Thoracic aorta (tissue), 2 donors: ENCODE results near the gene SRGAP1. TPM values are rescaled to one million over a fixed set of nuclear protein-coding genes. Genes with fewer than 3 reads are reported as not detected.
A peak's percentile ranks its signal among the peaks of the same experiment; 100 is the strongest.

ENCODE experiments used
- ATAC-seq: fragments of 150-250 bp; one replicate; pipeline ENCODE4 v1.8.0; 2017; ENCODE audit warnings: low read depth; ENCODE audit not compliant: insufficient number of reproducible peaks, low FRiP score
- DNase-seq: peaks from one replicate; pipeline ENCODE4 v3.0.0-alpha.2; 2020; ENCODE audit warnings: low spot score
- H3K27ac ChIP-seq, 2 donors: fragments of 200-600 bp; sonication (generic); 1 replicate in 1 of 2; 2 replicates in 1 of 2; pipeline ENCODE4 v1.5.1; 2016; ENCODE audit warnings: mild to moderate bottlenecking in 2 of 2, moderate library complexity in 2 of 2
- H3K27me3 ChIP-seq: fragments of 200-600 bp; sonication (generic); replicated peaks from 2 replicates; pipeline ENCODE4 v1.6.0; 2016; ENCODE audit warnings: mild to moderate bottlenecking; ENCODE audit not compliant: insufficient read depth
- H3K36me3 ChIP-seq: fragments of 200-600 bp; sonication (generic); one replicate; pipeline ENCODE4 v1.5.1; 2016
- H3K4me1 ChIP-seq, 2 donors: fragments of 200-600 bp; sonication (generic); 1 replicate in 1 of 2; 2 replicates in 1 of 2; pipeline versions ENCODE4 v1.5.1 to v1.6.0; 2016; ENCODE audit warnings: low read depth in 2 of 2, mild to moderate bottlenecking in 1 of 2; ENCODE audit not compliant: control insufficient read depth in 1 of 2
- H3K4me3 ChIP-seq: fragments of 200-600 bp; sonication (generic); 2 replicates; pipeline ENCODE4 v1.5.1; 2016; ENCODE audit warnings: mild to moderate bottlenecking
- H3K9me3 ChIP-seq: fragments of 200-600 bp; sonication (generic); 2 replicates; pipeline ENCODE4 v1.5.1; 2016
- total RNA-seq, 2 donors: library from RNA; depleted of rRNA; stranded (reverse); fragments of >200 nt; gene quantifications; one replicate each; pipeline versions ENCODE4 v1.1.0 to v1.2.3, GENCODE V29; 2016
- TF ChIP-seq, protein P1 (sequence below): fragments of 200-600 bp; sonication (generic); IDR thresholded peaks from one replicate; pipeline ENCODE4 v1.5.1; 2019; ENCODE audit warnings: antibody characterized with exemption

The SRGAP1 gene
- total RNA-seq, 2 donors from 2014 or later: 7.9 to 24.1 TPM

DNA sequence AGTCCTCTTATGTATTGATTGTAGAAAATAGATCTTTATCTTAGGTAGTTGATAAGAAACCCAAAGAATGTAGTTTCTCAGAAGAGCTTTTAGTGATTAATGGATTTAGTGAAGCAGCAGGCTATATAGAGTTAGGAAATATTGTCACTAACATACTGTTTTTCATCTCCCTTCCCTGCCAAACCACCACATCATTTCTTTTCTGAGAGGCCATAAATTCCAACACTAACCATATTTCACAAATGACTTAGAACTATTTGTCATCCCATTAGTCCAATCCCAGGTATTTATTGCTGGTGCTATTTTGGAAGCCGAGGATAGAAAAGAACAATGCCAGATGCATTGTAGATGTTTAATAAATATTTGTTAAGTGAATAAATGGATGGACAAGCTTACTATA is 191.9 kb downstream of the SRGAP1 start:
- Histone ChIP-seq H3K9me3 (no peaks in the 10 kb centered on the region), H3K36me3 (no peaks in the 10 kb centered on the region), H3K4me1 (peaks cover 3 to 15% of the 10 kb centered on the region in 2 donors), H3K4me3 (no peak overlapping the region), H3K27ac (no peak overlapping the region), H3K27me3 (no peaks in the 10 kb centered on the region)
- TF ChIP-seq, protein P1, sequence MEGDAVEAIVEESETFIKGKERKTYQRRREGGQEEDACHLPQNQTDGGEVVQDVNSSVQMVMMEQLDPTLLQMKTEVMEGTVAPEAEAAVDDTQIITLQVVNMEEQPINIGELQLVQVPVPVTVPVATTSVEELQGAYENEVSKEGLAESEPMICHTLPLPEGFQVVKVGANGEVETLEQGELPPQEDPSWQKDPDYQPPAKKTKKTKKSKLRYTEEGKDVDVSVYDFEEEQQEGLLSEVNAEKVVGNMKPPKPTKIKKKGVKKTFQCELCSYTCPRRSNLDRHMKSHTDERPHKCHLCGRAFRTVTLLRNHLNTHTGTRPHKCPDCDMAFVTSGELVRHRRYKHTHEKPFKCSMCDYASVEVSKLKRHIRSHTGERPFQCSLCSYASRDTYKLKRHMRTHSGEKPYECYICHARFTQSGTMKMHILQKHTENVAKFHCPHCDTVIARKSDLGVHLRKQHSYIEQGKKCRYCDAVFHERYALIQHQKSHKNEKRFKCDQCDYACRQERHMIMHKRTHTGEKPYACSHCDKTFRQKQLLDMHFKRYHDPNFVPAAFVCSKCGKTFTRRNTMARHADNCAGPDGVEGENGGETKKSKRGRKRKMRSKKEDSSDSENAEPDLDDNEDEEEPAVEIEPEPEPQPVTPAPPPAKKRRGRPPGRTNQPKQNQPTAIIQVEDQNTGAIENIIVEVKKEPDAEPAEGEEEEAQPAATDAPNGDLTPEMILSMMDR: no peak
- DNase-seq (no peak), ATAC-seq (no peak)

DNA sequence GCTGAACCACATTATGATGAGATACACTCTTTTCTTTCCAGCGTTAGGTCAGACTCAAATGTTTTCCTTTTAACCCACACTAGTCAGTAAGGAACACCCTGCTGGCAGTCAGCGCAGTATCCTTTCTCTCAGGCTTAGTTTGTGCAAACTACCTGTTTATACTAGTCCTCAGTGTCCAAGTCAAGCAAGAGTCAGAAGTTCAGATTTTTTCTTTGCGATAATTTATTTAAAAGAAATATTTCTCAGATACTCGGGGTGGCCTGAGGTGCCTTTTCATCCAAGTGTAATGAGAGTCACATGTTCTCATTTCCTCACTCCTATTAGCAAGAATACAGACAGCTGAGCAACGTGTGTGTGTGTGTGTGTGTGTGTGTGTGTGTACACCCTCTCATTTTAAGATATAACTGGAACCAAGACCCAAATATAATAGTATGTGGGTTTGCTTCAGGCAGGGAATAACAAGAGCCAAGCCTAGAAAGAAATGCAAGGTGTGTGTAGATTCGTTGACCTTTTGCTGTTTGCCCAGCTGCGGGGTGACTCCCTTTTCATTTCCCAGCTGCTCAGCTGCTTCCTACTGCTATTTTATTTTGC is 194.9 kb downstream of the SRGAP1 start:
- TF ChIP-seq, protein P1: no peak
- H3K4me3 ChIP-seq: peak overlapping the region; percentile 36
- ATAC-seq (no peak), DNase-seq (no peak)
- H3K4me1 ChIP-seq: peaks cover 3 to 15% of the 10 kb centered on the region in 2 donors
- no peak overlapping the region for H3K27ac ChIP-seq
- no peaks in the 10 kb centered on the region for H3K27me3 ChIP-seq
- H3K36me3 ChIP-seq: no peaks in the 10 kb centered on the region
- H3K9me3 ChIP-seq: no peaks in the 10 kb centered on the region

DNA sequence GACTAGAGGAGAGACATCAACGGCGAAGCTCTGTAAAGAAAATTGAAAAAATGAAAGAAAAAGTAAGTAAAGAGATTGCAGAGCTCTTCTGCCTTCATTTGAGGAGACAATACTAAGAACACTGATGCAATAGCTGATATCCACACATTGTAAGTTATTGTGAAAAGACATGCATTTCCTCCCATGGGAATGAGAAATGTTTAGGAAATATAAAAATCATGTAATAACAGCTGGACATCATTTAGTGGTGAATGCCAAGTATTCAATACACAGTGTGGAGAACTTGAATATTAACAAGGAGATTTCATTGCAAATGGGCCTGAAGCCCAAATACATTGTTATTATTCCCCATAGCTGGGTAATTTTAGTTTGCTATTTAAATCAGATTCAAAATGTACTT is 198.4 kb downstream of the SRGAP1 start:
- no peaks in the 10 kb centered on the region for H3K9me3 ChIP-seq
- no peaks in the 10 kb centered on the region for H3K27me3 ChIP-seq
- DNase-seq: no peak
- H3K4me1 ChIP-seq: peaks cover 3 to 15% of the 10 kb centered on the region in 2 donors
- no peaks in the 10 kb centered on the region for H3K36me3 ChIP-seq
- ATAC-seq: no peak
- H3K27ac ChIP-seq: no peak overlapping the region
- TF ChIP-seq, protein P1: no peak
- H3K4me3 ChIP-seq: no peak overlapping the region

DNA sequence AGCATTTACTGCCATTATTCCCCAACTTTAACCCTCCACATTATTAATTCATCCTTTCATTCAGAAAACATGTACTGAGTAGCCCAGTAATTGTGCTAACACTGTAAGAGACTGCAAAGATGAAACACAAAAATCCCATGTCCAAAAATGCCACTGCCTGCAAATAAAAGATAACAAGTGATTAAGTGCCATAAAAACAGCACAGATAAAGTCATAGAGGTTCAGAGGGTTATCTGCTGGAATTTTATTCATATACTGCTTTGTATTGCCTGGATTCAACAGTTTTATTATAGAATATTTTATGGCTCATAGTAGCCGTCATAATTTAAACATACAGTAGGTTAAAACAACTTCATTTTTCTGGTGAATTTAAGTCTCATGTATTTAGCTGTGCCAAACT is 199.7 kb downstream of the SRGAP1 start:
- H3K4me1 ChIP-seq: peaks cover 0 to 9% of the 10 kb centered on the region in 2 donors
- ATAC-seq: no peak
- DNase-seq: no peak
- H3K27me3 ChIP-seq: no peaks in the 10 kb centered on the region
- no peak overlapping the region for H3K27ac ChIP-seq
- no peaks in the 10 kb centered on the region for H3K36me3 ChIP-seq
- H3K4me3 ChIP-seq: no peak overlapping the region
- H3K9me3 ChIP-seq: no peaks in the 10 kb centered on the region
- TF ChIP-seq, protein P1: no peak

DNA sequence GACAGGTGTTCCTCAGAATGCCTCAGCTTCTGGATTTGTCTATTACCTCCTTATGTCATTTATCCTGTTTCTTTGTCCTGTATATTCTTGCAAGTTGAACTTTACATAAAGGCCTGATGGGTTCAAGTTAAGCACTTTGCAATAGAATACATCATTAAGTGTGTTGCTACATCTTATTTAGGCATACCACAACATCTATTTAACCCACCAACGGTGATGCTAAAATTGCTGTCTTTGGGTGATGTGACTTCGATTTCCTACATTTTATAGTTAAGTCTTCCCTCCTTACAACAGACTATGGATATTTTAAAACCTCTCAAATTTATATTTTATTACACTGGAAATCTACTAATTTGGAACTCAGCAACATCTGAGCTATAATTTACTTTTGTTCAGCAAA is 206.6 kb downstream of the SRGAP1 start:
- H3K27me3 ChIP-seq: no peaks in the 10 kb centered on the region
- H3K9me3 ChIP-seq: no peaks in the 10 kb centered on the region
- ATAC-seq (no peak), DNase-seq (no peak)
- TF ChIP-seq, protein P1: no peak
- no peak overlapping the region for H3K4me3 ChIP-seq
- no peaks in the 10 kb centered on the region for H3K36me3 ChIP-seq
- H3K27ac ChIP-seq: no peak overlapping the region
- no peaks in the 10 kb centered on the region for H3K4me1 ChIP-seq
